NOMO-1 (cell line): ENCODE measurements around the gene NUDT15.

Experiments
- DNase-seq, 2 experiments: peaks; one replicate each; lab custom pipeline; 2025; ENCODE audit not compliant: unreplicated experiment in 2 of 2; lab: John Stamatoyannopoulos, UW

NUDT15 gene

GRCh38 chr13:48096670-48097069, 59.1 kb downstream of the NUDT15 start:
- no peak for DNase-seq
